ENCODE data around the gene TMEM8B.
A peak's percentile ranks its signal among the peaks of the same experiment; 100 is the strongest.

Gene TMEM8B

GRCh38 chr9:35814106-35814840 is 14.8 kb upstream of the TMEM8B start:
- peak overlapping the region; percentile 82 for H2AFZ ChIP-seq (ENCODE audit: low read length)
- peaks cover 39% of the 10 kb centered on the region for H3K4me1 ChIP-seq (ENCODE audit: insufficient read depth, low read length, poor library complexity, severe bottlenecking)
- peak overlapping the region; percentile 92 for H3K9ac ChIP-seq (ENCODE audit: low read depth, low read length, poor library complexity, severe bottlenecking)
- no peaks in the 10 kb centered on the region for H4K20me1 ChIP-seq (ENCODE audit: insufficient read depth, low read length, poor library complexity, severe bottlenecking)
- H3K9me2 ChIP-seq (replicated peaks; ENCODE audit: low read depth, low read length), result no peaks in the 10 kb centered on the region
- H3K36me3 ChIP-seq (ENCODE audit: insufficient read depth, low read length), result peaks cover 2% of the 10 kb centered on the region; the same call in 1 of the 2 replicates
- H3F3A ChIP-seq (ENCODE audit: low read depth), result peaks cover 8% of the 10 kb centered on the region
- TF ChIP-seq CTCF (conservative IDR thresholded peaks at IDR 0.05; ENCODE audit: low read length), result peak; percentile 49
- TF ChIP-seq EZH2phosphoT487 (IDR thresholded peaks at IDR 0.05; ENCODE audit: borderline replicate concordance), result no peak
- H3K4me2 ChIP-seq (ENCODE audit: low read depth, low read length, poor library complexity, severe bottlenecking), result peak overlapping the region; percentile 94
- peak overlapping the region; percentile 77 for H3K4me3 ChIP-seq (ENCODE audit: low read length, poor library complexity, severe bottlenecking)
- no peaks in the 10 kb centered on the region for H3K27me3 ChIP-seq (ENCODE audit: insufficient read depth, low read length, poor library complexity, severe bottlenecking)
- H3K79me2 ChIP-seq (ENCODE audit: insufficient read depth, low read length), result peaks cover 13% of the 10 kb centered on the region
- H3K9me3 ChIP-seq (ENCODE audit: insufficient read depth, low read depth, low read length), result no peaks in the 10 kb centered on the region

GRCh38 chr9:35814841-35815543 is 14.0 kb upstream of the TMEM8B start, which contains the start of gene HINT2:
Gene HINT2 (minus strand): TSS chr9:35815042. CDS start chr9:35814979, 63 bp downstream.
- Histone ChIP-seq H2AFZ (ENCODE audit: low read length) (peak within 1 kb of the TSS; percentile 91), H3K9me3 (ENCODE audit: insufficient read depth, low read depth, low read length) (no peaks in the 10 kb centered on the region), H3K4me3 (ENCODE audit: low read length, poor library complexity, severe bottlenecking) (peak within 1 kb of the TSS; percentile 77), H3K9ac (ENCODE audit: low read depth, low read length, poor library complexity, severe bottlenecking) (peak within 1 kb of the TSS; percentile 92), H3K27me3 (ENCODE audit: insufficient read depth, low read length, poor library complexity, severe bottlenecking) (no peaks in the 10 kb centered on the region), H3K36me3 (ENCODE audit: insufficient read depth, low read length) (no peaks in the 10 kb centered on the region), H4K20me1 (ENCODE audit: insufficient read depth, low read length, poor library complexity, severe bottlenecking) (no peaks in the 10 kb centered on the region), H3F3A (ENCODE audit: low read depth) (peaks cover 8% of the 10 kb centered on the region), H3K4me2 (ENCODE audit: low read depth, low read length, poor library complexity, severe bottlenecking) (peak within 1 kb of the TSS; percentile 94), H3K9me2 (replicated peaks; ENCODE audit: low read depth, low read length) (no peaks in the 10 kb centered on the region), H3K4me1 (ENCODE audit: insufficient read depth, low read length, poor library complexity, severe bottlenecking) (peaks cover 39% of the 10 kb centered on the region), H3K79me2 (ENCODE audit: insufficient read depth, low read length) (peaks cover 13% of the 10 kb centered on the region)
- no peak for TF ChIP-seq CTCF (conservative IDR thresholded peaks at IDR 0.05; ENCODE audit: low read length)
- no peak for TF ChIP-seq EZH2phosphoT487 (IDR thresholded peaks at IDR 0.05; ENCODE audit: borderline replicate concordance)

GRCh38 chr9:35816708-35817107 is 12.3 kb upstream of the TMEM8B start:
- Histone ChIP-seq H3K79me2 (ENCODE audit: insufficient read depth, low read length) (peaks cover 13% of the 10 kb centered on the region), H3K9me3 (ENCODE audit: insufficient read depth, low read depth, low read length) (no peaks in the 10 kb centered on the region), H3K4me1 (ENCODE audit: insufficient read depth, low read length, poor library complexity, severe bottlenecking) (peaks cover 32% of the 10 kb centered on the region), H3K4me2 (ENCODE audit: low read depth, low read length, poor library complexity, severe bottlenecking) (peak overlapping the region; percentile 71), H3F3A (ENCODE audit: low read depth) (peaks cover 5% of the 10 kb centered on the region), H4K20me1 (ENCODE audit: insufficient read depth, low read length, poor library complexity, severe bottlenecking) (no peaks in the 10 kb centered on the region), H3K4me3 (ENCODE audit: low read length, poor library complexity, severe bottlenecking) (no peak overlapping the region), H3K27me3 (ENCODE audit: insufficient read depth, low read length, poor library complexity, severe bottlenecking) (no peaks in the 10 kb centered on the region), H3K9ac (ENCODE audit: low read depth, low read length, poor library complexity, severe bottlenecking) (no peak overlapping the region), H3K36me3 (ENCODE audit: insufficient read depth, low read length) (no peaks in the 10 kb centered on the region), H2AFZ (ENCODE audit: low read length) (no peak overlapping the region), H3K9me2 (replicated peaks; ENCODE audit: low read depth, low read length) (no peaks in the 10 kb centered on the region)
- TF ChIP-seq CTCF (conservative IDR thresholded peaks at IDR 0.05; ENCODE audit: low read length) (peak; percentile 41; the same call in 1 of the 2 replicates), EZH2phosphoT487 (IDR thresholded peaks at IDR 0.05; ENCODE audit: borderline replicate concordance) (no peak)

Data from Loucy (cell line).